GM18505 (cell line): Measurements from ENCODE around the gene SHF.

Experiments used
- ATAC-seq: cut with Tn5 transposase; IDR thresholded peaks from one replicate; pipeline ENCODE4 v1.9.1; 2021; ENCODE audit not compliant: unreplicated experiment
- POLR2A ChIP-seq: IDR thresholded peaks from 4 replicates; pipeline ENCODE4 v1.6.1; 2011; ENCODE audit warnings: borderline replicate concordance; ENCODE audit not compliant: insufficient read depth, insufficient read length; ENCODE audit errors: extremely low read depth

Gene SHF

DNA sequence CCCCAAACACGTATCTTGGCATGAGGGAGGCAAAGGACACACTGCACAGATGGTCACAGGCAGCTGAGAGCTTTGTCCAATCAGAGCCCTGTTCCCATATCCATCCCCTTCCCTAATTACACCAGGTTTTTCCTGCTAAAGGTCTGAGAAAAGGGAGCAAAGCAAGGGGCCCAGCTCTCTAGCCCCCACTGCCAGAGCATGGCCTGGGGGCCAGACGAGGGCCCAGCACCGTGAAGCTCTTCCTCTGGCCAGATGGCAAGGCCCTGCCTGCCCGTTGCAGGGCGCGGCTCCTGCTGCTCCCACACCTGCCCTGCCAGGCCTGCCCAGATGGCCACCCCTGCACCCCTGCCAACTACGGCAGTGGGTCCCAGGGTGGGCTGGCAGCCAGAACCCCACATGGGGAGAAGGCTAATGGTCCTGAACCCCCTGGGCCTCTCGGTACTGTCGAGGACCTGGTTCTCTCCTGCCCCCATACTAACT lies 3.2 kb downstream of the SHF start:
- ATAC-seq: no peak
- no peak for TF ChIP-seq POLR2A

DNA sequence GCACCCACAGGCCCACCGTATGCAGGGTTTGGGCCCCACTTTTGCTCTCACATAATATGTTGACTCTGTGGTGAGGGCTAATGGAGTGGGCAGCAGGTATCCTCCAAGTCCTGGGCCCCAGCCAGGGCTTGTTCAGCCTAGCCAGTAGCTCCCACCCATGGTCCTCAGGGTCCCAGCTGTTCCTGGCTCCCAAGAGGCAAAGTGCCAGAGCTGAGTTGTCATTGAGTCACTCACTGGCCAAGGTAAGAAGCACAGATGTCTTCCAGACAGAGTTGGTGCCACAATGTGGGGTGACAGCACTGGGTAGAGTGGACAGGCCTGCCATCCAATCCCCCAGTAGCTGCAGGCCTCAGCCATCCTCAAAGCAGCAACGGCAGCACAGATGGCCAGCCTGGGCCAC lies 4.3 kb downstream of the SHF start:
- no peak for TF ChIP-seq POLR2A
- no peak for ATAC-seq

GRCh38 chr15:45182996-45183395 lies 4.8 kb downstream of the SHF start:
- TF ChIP-seq POLR2A: no peak
- no peak for ATAC-seq

DNA sequence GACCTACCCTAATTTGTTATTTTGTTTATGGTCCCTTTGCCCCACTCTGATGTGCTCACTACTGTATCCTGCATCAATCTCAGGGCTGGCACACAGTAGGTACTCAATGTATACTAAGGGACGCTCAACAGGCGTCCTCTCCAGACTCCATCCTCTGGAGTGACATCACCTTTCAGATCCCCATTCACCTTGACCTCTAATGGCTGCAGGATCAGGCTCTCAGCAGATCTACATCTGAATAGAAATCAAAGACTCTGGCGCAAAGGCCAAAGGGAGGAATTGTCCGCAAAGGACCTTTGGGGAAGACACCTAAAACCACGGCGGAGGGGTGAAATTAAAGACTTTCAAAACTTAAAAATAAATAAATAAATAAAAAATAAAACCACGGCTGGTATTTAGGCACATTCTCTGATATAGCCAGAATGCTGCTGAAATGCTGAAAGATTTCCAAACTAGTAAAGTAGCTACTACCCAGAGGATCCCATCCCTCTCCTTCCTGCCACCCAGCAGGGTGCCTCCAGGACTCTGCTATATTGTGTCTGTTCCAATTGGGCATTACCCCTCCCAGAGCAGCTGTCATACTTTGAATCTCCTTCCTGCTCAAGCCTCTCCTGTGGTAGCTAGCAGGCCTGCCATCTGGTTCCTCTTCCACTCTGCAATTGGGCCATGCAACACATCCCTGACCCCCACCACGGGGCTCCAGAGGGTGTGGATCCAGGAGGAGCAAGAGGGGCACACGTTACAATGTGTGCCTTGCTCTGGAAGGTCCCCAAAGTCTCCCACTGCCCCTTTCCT lies 6.1 kb downstream of the SHF start:
- ATAC-seq: no peak
- no peak for TF ChIP-seq POLR2A

DNA sequence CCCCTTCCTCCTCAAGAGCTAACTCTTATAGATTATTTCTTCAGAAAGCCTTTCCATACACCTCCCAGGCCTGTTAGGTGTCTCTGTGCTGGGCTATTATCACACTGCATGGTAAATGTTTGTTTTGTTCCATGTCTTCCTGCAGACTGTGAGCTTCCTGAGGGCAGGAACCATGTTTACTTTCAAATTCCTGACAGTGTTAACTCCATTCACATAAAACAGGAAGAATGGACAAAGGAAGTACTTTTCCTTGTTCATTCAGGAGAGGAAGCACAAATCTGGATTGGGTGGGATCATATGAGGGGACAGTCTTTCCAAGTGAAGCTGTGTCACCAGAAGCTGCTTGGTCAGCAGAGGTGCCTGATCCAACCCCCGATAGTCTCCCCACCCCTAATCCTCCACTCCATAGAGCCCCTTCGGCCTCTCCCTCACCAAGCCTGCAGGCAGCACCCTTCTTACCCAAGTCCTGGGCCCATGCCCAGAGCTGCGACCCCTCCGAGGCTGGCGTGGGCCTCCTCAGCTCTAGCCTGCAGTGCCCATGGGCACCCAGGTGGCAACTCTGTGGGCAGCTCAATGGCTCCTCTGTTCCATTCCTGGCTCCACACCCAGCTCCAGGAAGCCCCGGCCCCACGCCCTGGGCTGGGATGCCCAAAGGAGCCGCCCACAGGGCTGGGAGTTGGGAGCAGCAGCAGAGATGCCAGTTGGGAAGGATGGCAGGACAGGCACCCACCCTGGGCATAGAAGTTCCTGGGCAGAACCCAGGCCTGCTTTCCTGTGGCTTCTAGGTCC lies 6.9 kb downstream of the SHF start:
- TF ChIP-seq POLR2A: no peak
- ATAC-seq: no peak

DNA sequence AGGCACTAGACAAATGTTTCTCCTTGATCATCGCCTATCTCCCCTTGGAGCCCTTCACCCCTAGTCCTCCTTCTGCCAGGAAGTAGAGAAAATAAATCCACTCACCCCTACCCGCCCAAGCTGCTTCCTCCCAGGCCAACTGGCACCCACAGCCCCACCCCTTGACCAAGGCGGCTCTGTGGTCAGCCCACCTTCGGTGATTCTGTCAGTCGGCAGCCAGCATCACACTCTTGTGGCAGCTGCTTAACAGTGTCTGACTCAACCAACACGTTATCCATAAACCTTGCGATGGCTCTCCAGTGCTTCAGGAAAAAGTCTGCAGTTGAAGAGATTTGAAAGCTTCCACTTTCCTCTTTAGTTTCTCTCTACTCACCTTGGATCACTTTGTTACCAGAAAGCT lies 7.6 kb downstream of the SHF start:
- TF ChIP-seq POLR2A: no peak
- no peak for ATAC-seq

DNA sequence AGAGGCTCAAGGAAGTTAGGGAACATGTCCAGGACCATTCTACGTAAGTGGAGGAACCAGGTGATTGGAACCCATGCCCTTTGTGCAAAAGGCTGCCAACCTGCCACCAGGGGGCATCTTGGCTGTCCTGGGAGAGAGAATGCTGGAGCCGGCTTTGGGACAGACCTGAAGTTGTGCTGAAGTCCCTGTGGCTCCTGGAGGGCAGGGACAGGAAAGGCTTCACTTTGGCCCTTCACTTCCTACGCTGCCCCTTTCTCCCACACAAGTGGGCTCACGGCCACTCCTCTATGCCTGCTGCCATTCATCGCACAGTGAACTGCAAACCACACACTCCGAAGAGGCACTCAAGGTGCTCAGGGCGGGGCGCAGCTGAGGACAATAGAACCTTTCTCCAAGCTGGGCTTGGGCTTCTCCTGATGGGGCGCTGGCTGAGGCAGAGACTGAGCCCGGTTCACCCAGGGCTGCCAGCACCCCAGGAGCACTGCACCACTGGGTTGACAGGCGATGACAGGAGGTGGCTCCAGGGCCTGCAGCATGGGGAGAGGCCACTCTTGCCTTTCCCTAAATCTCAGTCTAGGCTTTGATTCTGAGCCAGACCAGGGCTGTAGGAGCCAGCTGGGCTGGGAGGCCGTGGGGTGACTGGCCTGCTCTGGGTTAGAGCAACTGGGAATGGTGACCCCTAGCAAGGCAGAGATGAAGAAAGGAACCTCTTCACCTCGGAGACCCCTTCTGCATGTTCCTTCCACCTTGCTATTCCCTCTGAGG lies 8.4 kb downstream of the SHF start:
- no peak for ATAC-seq
- TF ChIP-seq POLR2A: no peak

DNA sequence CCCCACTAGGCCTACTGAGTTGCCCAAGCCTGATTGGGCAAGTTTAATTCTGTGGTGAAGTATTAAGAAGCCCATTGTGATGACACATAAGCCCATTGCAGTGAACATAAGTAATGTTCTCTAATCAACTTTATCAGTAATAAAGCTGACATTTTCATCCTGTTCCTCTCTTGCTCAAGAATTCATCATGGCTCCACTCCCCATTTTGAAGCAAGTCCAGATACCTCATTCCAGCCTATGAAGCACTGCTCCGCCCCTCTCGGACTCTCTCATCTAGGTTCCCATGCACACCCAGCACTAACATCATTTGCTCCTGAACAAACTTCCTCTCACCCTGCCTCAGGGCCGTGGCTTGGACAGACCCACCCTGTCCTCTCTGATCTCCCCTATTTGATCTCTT lies 10.5 kb downstream of the SHF start:
- no peak for ATAC-seq
- no peak for TF ChIP-seq POLR2A

- no peak for ATAC-seq
- no peak for TF ChIP-seq POLR2A
Measured at GRCh38 chr15:45174577-45174976, 13.2 kb downstream of the SHF start.

DNA sequence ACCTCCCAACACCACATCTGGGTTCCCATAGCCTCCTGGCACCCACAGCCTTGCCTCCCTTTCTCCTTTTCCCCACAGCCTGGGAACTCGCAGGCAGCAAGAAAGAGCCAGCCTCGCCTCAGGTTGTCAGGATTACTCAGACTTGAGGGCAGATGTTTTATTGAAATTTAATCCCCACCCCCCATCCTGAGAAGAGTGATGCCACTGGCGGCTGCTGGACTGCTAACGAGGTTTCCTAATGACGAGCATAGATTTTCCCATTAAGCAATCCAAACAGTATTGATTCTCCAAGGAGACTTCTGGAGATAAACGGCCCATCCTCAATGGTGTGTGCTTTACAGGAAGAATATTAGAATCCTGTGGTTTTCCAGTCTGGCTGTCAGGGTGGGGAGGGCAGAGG lies 13.7 kb downstream of the SHF start:
- no peak for TF ChIP-seq POLR2A
- ATAC-seq: no peak

DNA sequence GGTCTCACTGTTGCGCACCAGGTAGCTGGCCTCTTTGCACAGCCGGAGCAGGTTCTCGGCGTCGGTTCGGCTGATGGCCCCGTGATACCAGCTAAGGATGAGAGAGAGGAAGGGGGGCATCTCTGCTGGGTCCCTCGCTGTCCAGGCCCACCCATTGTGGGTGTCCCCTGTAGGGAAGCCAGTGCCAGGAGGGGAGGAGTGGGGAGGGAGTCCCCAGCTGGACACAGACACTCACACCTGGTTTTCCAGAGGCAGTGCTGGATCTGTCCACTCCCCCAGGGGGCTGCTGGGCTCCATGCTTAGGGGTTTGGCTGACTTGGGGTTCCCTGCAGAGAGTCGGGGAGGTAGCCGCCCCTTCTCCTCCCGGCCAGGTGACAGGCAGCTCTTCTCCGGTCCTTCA lies 15.9 kb downstream of the SHF start:
- ATAC-seq: no peak
- no peak for TF ChIP-seq POLR2A

DNA sequence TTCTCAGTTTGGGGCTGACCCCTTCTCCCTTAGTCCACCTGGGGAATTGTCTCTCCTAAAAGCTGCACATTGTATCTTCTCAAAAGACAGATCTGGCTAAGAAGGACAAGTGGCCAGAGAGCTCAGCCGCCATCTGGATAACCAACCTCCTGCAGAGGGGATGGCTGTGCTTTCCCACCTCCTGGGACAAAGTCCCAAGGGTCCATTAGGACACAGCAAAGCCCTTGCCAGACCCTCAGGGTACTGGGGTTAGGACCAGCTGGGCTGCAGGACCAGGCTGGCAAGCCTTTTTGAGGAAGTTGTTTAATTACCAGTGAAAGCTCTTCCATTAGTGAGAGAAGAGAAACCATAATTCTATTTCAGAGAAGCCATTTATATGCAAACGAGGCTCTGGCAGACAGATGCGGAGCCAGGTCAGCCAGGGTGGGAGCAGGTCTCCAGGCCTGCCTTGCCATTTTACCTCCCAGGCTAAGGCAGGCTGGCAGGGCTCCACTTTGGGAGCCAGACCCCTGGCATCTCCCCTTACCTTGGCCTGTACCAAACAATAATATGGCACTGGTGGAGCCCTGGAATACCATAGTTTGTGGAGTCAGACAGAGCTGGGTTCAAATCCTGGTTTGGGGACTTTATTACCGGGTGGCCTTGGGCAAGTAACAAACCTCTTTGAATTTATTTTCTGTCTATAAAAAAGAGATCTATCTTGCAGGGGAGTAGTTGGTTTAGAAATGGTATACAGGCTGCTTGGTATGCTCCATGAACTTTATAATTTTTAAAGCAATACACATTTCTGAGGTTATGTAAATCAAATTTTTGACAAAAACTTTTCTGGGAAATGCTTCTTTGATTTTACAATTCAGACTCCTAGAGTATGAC lies 17.9 kb downstream of the SHF start:
- no peak for ATAC-seq
- TF ChIP-seq POLR2A: no peak
